Smooth muscle cell (in vitro differentiated cells): ENCODE results near the gene OR8D1. TPM values are rescaled to one million over a fixed set of nuclear protein-coding genes. Genes with fewer than 3 reads are reported as not detected.
A peak's percentile ranks its signal among the peaks of the same experiment; 100 is the strongest.

Experiments used
- DNase-seq: peaks from one replicate; lab custom pipeline; 2025; ENCODE audit not compliant: unreplicated experiment; lab: John Stamatoyannopoulos, UW
- H2AFZ ChIP-seq: fragments of 200-600 bp; sonication (generic); 2 replicates; pipeline ENCODE4 v1.6.0; 2016; ENCODE audit warnings: antibody characterized with exemption, low read depth, mild to moderate bottlenecking
- H3F3A ChIP-seq: fragments of 200-600 bp; sonication (generic); 2 replicates; pipeline ENCODE4 v1.6.0; 2017; ENCODE audit warnings: antibody characterized with exemption, low read depth
- H3K27ac ChIP-seq: fragments of 200-600 bp; sonication (generic); 2 replicates; pipeline ENCODE4 v1.5.1; 2016; ENCODE audit warnings: low read depth, mild to moderate bottlenecking
- H3K27me3 ChIP-seq: fragments of 200-600 bp; sonication (generic); 2 replicates; pipeline ENCODE4 v1.6.1; 2016; ENCODE audit warnings: low read depth, mild to moderate bottlenecking
- H3K36me3 ChIP-seq: fragments of 200-600 bp; sonication (generic); 2 replicates; pipeline ENCODE4 v1.5.1; 2016; ENCODE audit warnings: low read depth
- H3K4me1 ChIP-seq: fragments of 200-600 bp; sonication (generic); 2 replicates; pipeline ENCODE4 v1.5.1; 2016; ENCODE audit warnings: low read depth
- H3K4me2 ChIP-seq: fragments of 200-600 bp; sonication (generic); 2 replicates; pipeline ENCODE4 v1.6.0; 2016; ENCODE audit warnings: mild to moderate bottlenecking
- H3K4me3 ChIP-seq: fragments of 200-600 bp; sonication (generic); 2 replicates; pipeline ENCODE4 v1.5.1; 2016; ENCODE audit warnings: mild to moderate bottlenecking
- H3K79me2 ChIP-seq: fragments of 200-600 bp; sonication (generic); 2 replicates; pipeline ENCODE4 v1.6.0; 2016; ENCODE audit warnings: low read depth, mild to moderate bottlenecking
- H3K9ac ChIP-seq: fragments of 200-600 bp; sonication (generic); 2 replicates; pipeline ENCODE4 v1.6.0; 2016; ENCODE audit warnings: low read depth
- H3K9me3 ChIP-seq: fragments of 200-600 bp; sonication (generic); replicated peaks from 2 replicates; pipeline ENCODE4 v1.5.1; 2016; ENCODE audit warnings: low read depth
- H4K20me1 ChIP-seq: fragments of 200-600 bp; sonication (generic); 2 replicates; pipeline ENCODE4 v1.6.0; 2016; ENCODE audit warnings: low read depth
- CTCF ChIP-seq: fragments of 200-600 bp; sonication (generic); IDR thresholded peaks from 2 replicates; pipeline ENCODE4 v1.5.1; 2017; ENCODE audit warnings: borderline replicate concordance, mild to moderate bottlenecking, antibody characterized with exemption; ENCODE audit not compliant: insufficient read depth, poor library complexity, severe bottlenecking
- WGBS: methylation state at CpG from one replicate; pipeline ENCODE4 v1.1.7; 2016; ENCODE audit warnings: low lambda C conversion rate; 5-methylcytosine and 5-hydroxymethylcytosine counted together
- polyA plus RNA-seq: library from polyadenylated mRNA; unstranded; fragments of >200 nt; fragmentation: Nextera tagmentation; extraction: Ambion mirVana; gene quantifications from 2 replicates; pipeline ENCODE4 v1.2.1, GENCODE V29; 2016
- total RNA-seq: library from RNA; depleted of rRNA; stranded (reverse); fragments of >200 nt; gene quantifications from 2 replicates; pipeline ENCODE4 v1.2.3, GENCODE V29; 2014

OR8D1 gene
- total and polyA plus RNA-seq, 2 experiments from 2014 or later, result not detected

GRCh38 chr11:124307093-124307492 is 6.7 kb downstream of the OR8D1 start:
- no peak for DNase-seq
- Histone ChIP-seq H3F3A (no peaks in the 10 kb centered on the region), H3K27ac (no peak overlapping the region), H4K20me1 (no peaks in the 10 kb centered on the region), H3K9ac (no peak overlapping the region), H3K27me3 (no peaks in the 10 kb centered on the region), H3K79me2 (no peaks in the 10 kb centered on the region), H3K4me1 (no peaks in the 10 kb centered on the region), H3K4me2 (no peak overlapping the region), H2AFZ (no peak overlapping the region), H3K9me3 (no peaks in the 10 kb centered on the region), H3K36me3 (no peaks in the 10 kb centered on the region), H3K4me3 (no peak overlapping the region)
- TF ChIP-seq CTCF, result no peak

DNA sequence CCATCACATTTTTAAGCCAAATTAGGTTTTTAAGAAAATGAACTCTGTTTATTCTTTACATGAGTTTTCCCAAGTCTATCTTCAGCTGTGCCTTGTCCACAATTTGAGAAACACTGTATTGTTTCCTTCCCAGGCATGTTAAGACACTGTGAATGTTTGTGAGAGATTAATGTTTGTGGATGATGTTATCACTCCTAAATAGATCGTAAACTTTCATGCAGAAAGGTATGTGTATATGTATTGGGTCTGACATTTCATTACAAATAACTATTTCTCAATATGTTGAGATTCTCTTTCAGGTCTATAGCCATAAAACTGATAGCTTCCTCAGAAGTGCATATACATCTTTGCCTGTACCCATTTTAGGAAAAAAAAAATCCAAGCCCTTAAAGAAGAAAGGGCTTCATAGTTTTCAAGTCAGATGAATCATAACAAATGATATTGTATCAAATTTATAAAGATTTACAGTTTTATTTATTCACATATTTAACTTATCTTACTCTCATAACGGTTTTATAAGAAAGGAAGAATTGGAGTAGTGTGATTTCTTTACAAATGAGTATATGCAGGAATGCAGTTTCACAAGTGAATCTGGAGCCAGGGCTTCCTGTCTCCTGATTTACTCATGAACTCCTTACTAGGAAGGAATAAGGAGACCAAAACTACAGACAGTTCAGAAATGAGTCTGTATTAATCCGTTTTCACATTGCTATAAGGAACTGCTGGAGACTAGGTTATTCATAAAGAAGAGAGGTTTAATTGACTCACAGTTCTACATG is 11.2 kb downstream of the OR8D1 start:
- Histone ChIP-seq H2AFZ (peak overlapping the region; percentile 55), H3K4me3 (no peak overlapping the region), H3K36me3 (no peaks in the 10 kb centered on the region), H4K20me1 (no peaks in the 10 kb centered on the region), H3K4me2 (no peak overlapping the region), H3K27ac (no peak overlapping the region), H3F3A (no peaks in the 10 kb centered on the region), H3K79me2 (no peaks in the 10 kb centered on the region), H3K9me3 (no peaks in the 10 kb centered on the region), H3K27me3 (no peaks in the 10 kb centered on the region), H3K4me1 (no peaks in the 10 kb centered on the region), H3K9ac (no peak overlapping the region)
- no peak for DNase-seq
- no peak for TF ChIP-seq CTCF
- WGBS, result 59% methylated on average over 3 of the region's 3 CpGs

- no peak for DNase-seq
- Histone ChIP-seq H3K9me3 (no peaks in the 10 kb centered on the region), H3K4me2 (no peak overlapping the region), H3K27ac (no peak overlapping the region), H2AFZ (no peak overlapping the region), H3K9ac (no peak overlapping the region), H3K79me2 (no peaks in the 10 kb centered on the region), H3K4me1 (no peaks in the 10 kb centered on the region), H3K36me3 (no peaks in the 10 kb centered on the region), H4K20me1 (no peaks in the 10 kb centered on the region), H3K27me3 (no peaks in the 10 kb centered on the region), H3F3A (no peaks in the 10 kb centered on the region), H3K4me3 (no peak overlapping the region)
- TF ChIP-seq CTCF, result no peak
- WGBS, result 83% methylated on average over 3 of the region's 3 CpGs
Observed at GRCh38 chr11:124301548-124301947, 12.2 kb downstream of the OR8D1 start.

DNA sequence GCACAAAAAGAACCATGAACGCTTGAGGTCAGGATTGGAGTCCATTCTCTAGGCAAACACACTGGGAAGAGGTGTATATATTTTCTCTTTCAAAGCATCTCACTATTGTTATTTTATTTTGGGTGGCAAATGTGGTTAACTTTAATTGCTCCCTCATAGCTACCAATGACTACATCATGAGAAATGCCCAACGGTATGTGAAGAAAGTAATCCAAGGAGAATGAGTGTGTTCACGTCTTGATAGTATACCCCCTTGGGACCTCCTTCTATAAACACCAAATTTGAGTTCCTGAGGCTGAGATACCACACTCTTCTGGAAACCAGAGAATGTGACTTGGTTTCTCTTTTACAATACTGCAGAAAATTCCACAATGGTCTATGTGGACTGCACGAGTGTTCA is 15.8 kb downstream of the OR8D1 start:
- Histone ChIP-seq H4K20me1 (no peaks in the 10 kb centered on the region), H3K27ac (no peak overlapping the region), H3K4me2 (no peak overlapping the region), H3K4me3 (no peak overlapping the region), H3K36me3 (no peaks in the 10 kb centered on the region), H3F3A (no peaks in the 10 kb centered on the region), H3K27me3 (no peaks in the 10 kb centered on the region), H3K9ac (no peak overlapping the region), H3K9me3 (no peaks in the 10 kb centered on the region), H2AFZ (no peak overlapping the region), H3K4me1 (no peaks in the 10 kb centered on the region), H3K79me2 (no peaks in the 10 kb centered on the region)
- no peak for DNase-seq
- no peak for TF ChIP-seq CTCF
- WGBS, result 85% methylated on average over 4 of the region's 4 CpGs
